ENCODE data around the gene TMEM74B. TPM values are rescaled to one million over a fixed set of nuclear protein-coding genes. Genes with fewer than 3 reads are reported as not detected.
"Not testable (repeated sequence)": the region's sequence is repeated elsewhere in the genome, so short reads cannot be mapped to it uniquely, and the experiment has no call there.

TMEM74B gene
- total RNA-seq, 1 experiment from 2014 or later = 0.83 TPM

DNA sequence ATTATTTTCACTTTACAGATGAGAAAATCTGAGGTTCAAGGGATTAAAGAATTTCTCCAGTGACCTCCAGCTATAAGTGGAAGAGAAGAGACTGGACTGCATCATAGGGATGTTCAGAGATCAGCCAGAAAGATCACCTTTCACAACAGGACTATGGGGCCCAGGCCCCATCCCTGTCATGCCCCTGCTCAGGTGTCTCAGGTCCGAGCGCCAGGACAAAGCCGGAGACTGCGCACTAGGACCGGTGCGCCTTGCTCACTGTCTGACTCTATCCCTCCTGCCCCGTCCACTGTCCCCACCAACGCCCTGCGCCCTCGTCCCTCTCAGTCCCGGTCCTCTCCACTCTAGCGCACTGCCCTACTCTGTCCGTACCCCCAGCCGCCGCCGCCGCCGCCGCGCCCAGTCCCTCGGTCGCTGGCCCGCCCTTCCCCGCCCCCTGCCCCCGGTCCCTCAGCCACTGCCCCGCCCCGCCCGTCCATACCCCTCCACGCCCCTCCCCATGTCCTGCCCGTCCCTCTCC, 40.5 kb upstream of the TMEM74B start:
- Mint-ChIP-seq H3K36me3 (ENCODE audit: insufficient read depth, unreplicated experiment) (peaks cover 13% of the 10 kb centered on the region), H3K9me3 (ENCODE audit: low read depth, unreplicated experiment) (peaks cover 2% of the 10 kb centered on the region), H3K4me3 (ENCODE audit: low read depth, unreplicated experiment) (peak overlapping the region; percentile 62), H3K4me1 (ENCODE audit: low read depth, unreplicated experiment) (no peaks in the 10 kb centered on the region), H3K27me3 (ENCODE audit: unreplicated experiment) (peaks cover 41% of the 10 kb centered on the region), H3K27ac (ENCODE audit: unreplicated experiment) (no peak overlapping the region)
- BruUV-seq (replicated peaks) = no TSS peak
- TF ChIP-seq, protein P1, sequence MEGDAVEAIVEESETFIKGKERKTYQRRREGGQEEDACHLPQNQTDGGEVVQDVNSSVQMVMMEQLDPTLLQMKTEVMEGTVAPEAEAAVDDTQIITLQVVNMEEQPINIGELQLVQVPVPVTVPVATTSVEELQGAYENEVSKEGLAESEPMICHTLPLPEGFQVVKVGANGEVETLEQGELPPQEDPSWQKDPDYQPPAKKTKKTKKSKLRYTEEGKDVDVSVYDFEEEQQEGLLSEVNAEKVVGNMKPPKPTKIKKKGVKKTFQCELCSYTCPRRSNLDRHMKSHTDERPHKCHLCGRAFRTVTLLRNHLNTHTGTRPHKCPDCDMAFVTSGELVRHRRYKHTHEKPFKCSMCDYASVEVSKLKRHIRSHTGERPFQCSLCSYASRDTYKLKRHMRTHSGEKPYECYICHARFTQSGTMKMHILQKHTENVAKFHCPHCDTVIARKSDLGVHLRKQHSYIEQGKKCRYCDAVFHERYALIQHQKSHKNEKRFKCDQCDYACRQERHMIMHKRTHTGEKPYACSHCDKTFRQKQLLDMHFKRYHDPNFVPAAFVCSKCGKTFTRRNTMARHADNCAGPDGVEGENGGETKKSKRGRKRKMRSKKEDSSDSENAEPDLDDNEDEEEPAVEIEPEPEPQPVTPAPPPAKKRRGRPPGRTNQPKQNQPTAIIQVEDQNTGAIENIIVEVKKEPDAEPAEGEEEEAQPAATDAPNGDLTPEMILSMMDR (IDR thresholded peaks at IDR 0.05; ENCODE audit: unreplicated experiment) = no peak
- intact Hi-C loops (cut with micrococcal nuclease; ENCODE audit: unreplicated experiment) = no loop called here
- CTCF ChIA-PET = no interaction called here
- peak; percentile 22 for DNase-seq

DNA sequence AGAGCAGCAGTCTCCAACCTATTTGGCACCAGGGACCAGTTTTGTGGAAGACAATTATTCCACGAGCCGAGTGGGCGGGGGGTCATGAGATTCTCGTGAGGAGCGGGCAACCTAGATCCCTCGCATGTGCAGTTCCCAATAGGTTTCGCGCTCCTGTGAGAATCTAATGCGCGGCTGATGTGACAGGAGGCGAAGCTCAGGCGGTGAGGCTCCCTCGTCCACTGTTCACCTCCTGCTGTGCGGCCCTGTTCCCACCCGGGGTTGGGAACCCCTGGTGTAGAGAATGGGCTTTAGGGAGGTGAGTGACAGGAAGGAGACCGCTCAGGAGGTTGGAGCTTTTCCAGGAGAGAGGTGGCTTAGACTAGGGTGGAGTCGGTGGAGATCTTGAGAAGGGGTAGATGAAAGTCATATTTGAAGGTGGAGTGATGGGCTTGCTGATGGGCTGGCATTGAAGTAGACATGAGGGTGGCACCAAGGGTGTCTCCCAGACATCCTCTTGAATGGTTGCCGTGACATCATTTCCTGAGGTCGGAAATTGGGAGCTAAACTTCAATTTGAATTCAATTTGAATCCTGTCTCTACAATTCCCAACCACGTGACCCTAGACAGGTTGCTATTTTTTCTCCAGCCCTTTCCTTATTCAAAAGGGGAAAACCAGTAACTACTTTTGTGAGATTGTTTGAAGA, 39.6 kb upstream of the TMEM74B start:
- TF ChIP-seq, protein P1 (IDR thresholded peaks at IDR 0.05; ENCODE audit: unreplicated experiment) = no peak
- H3K36me3 Mint-ChIP-seq (ENCODE audit: insufficient read depth, unreplicated experiment) = peaks cover 13% of the 10 kb centered on the region
- intact Hi-C loops (cut with micrococcal nuclease; ENCODE audit: unreplicated experiment) = no loop called here
- no peak for DNase-seq
- no peak overlapping the region for H3K4me3 Mint-ChIP-seq (ENCODE audit: low read depth, unreplicated experiment)
- H3K27me3 Mint-ChIP-seq (ENCODE audit: unreplicated experiment) = peaks cover 50% of the 10 kb centered on the region
- CTCF ChIA-PET = no interaction called here
- H3K27ac Mint-ChIP-seq (ENCODE audit: unreplicated experiment) = no peak overlapping the region
- no peaks in the 10 kb centered on the region for H3K4me1 Mint-ChIP-seq (ENCODE audit: low read depth, unreplicated experiment)
- no TSS peak for BruUV-seq (replicated peaks)
- peaks cover 2% of the 10 kb centered on the region for H3K9me3 Mint-ChIP-seq (ENCODE audit: low read depth, unreplicated experiment)

DNA sequence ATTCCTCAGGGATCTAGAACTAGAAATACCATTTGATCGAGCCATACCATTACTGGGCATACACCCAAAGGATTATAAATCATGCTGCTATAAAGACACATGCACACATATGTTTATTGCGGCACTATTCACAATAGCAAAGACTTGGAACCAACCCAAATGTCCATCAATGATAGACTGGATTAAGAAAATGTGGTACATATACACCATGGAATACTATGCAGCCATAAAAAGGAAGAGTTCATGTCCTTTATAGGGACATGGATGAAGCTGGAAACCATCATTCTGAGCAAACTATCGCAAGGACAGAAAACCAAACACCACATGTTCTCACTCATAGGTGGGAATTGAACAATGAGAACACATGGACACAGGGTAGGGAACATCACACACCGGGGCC, 38.0 kb upstream of the TMEM74B start:
- DNase-seq; BruUV-seq (replicated peaks); H3K4me1 Mint-ChIP-seq (ENCODE audit: low read depth, unreplicated experiment); H3K9me3 Mint-ChIP-seq (ENCODE audit: low read depth, unreplicated experiment); CTCF ChIA-PET; intact Hi-C loops (cut with micrococcal nuclease; ENCODE audit: unreplicated experiment); H3K27ac Mint-ChIP-seq (ENCODE audit: unreplicated experiment); H3K4me3 Mint-ChIP-seq (ENCODE audit: low read depth, unreplicated experiment): not testable (repeated sequence)
- peaks cover 64% of the 10 kb centered on the region for H3K27me3 Mint-ChIP-seq (ENCODE audit: unreplicated experiment)
- peaks cover 13% of the 10 kb centered on the region for H3K36me3 Mint-ChIP-seq (ENCODE audit: insufficient read depth, unreplicated experiment)

DNA sequence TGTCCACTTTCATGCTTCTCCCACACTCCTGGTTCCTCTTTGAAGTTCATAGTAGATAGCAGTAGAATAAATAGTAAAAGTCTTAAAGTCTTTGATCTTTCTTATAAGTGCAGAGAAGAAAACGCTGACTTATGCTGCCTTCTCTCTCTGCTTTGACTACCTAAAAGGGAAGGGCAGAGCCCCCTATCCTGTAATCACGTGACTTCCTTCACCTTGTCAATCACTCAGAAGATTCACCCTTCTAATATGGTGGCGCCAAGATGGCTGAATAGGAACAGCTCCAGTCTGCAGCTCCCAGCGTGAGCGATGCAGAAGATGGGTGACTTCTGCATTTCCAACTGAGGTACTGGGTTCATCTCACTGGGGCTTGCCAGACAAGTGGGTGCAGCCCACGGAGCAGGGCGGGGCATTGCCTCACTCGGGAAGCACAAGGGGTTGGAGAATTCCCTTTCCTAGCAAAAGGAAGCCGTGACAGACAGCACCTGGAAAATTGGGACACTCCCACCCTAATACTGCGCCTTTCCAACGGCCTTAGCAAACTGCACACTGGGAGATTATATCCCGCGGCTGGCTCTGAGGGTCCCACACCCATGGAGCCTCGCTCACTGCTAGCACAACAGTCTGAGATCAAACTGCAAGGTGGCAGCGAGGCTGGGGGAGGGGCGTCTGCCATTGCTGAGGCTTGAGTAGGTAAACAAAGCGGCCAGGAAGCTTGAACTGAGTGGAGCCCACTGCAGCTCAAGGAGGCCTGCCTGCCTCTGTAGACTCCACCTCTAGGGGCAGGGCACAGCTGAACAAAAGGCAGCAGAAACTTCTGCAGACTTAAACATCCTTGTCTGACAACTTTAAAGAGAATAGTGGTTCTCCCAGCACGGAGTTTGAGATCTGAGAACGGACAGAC, 32.0 kb upstream of the TMEM74B start:
- H3K27ac Mint-ChIP-seq (ENCODE audit: unreplicated experiment); BruUV-seq (replicated peaks); H3K36me3 Mint-ChIP-seq (ENCODE audit: insufficient read depth, unreplicated experiment); H3K4me1 Mint-ChIP-seq (ENCODE audit: low read depth, unreplicated experiment); CTCF ChIA-PET; intact Hi-C loops (cut with micrococcal nuclease; ENCODE audit: unreplicated experiment); DNase-seq; H3K4me3 Mint-ChIP-seq (ENCODE audit: low read depth, unreplicated experiment); H3K9me3 Mint-ChIP-seq (ENCODE audit: low read depth, unreplicated experiment): not testable (repeated sequence)
- peaks cover 74% of the 10 kb centered on the region for H3K27me3 Mint-ChIP-seq (ENCODE audit: unreplicated experiment)

DNA sequence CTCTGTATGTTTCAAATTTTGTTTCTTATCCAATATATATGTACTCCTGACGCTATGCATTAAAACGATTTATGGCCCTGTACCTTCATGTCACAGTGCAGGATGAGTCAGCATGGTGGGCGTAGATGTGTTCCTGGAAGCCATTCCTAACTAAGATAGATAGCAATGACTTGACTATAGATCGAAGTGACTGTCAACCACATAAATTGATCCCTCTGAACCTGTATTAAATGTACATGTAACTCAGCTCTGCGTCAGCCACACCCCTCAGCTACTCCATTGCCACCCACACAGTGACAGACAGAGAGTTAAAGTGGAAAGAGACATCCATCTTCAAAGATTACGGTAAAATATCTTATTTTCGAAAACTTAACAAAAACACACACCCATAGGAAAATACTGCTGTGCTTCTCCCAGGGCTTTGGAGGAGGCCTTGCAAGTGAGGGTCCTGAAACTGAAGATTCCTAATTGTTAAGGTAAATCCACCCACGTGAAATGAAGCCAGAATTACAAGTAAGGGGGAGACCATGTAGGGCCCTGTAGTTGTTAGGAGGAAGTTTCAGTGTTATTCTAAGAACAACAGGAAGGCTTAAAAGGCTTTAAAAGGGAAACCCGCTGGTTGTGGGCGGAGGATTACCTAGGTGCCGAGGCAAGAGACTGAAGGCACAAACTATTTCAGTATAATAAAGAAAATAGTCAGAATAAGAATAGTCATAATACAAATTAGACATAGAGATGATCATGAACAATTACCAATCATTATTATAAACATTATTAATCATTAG, 30.8 kb upstream of the TMEM74B start:
- H3K27ac Mint-ChIP-seq (ENCODE audit: unreplicated experiment) = no peak overlapping the region
- peaks cover 74% of the 10 kb centered on the region for H3K27me3 Mint-ChIP-seq (ENCODE audit: unreplicated experiment)
- no peaks in the 10 kb centered on the region for H3K36me3 Mint-ChIP-seq (ENCODE audit: insufficient read depth, unreplicated experiment)
- TF ChIP-seq, protein P1 (IDR thresholded peaks at IDR 0.05; ENCODE audit: unreplicated experiment) = no peak
- no TSS peak for BruUV-seq (replicated peaks)
- H3K9me3 Mint-ChIP-seq (ENCODE audit: low read depth, unreplicated experiment) = no peaks in the 10 kb centered on the region
- peaks cover 6% of the 10 kb centered on the region for H3K4me1 Mint-ChIP-seq (ENCODE audit: low read depth, unreplicated experiment)
- intact Hi-C loops (cut with micrococcal nuclease; ENCODE audit: unreplicated experiment) = no loop called here
- CTCF ChIA-PET = no interaction called here
- no peak overlapping the region for H3K4me3 Mint-ChIP-seq (ENCODE audit: low read depth, unreplicated experiment)
- no peak for DNase-seq
